Astrocyte (in vitro differentiated cells and primary cell): ENCODE measurements around the gene KDSR. TPM values are rescaled to one million over a fixed set of nuclear protein-coding genes. Genes with fewer than 3 reads are reported as not detected.

Experiments
- DNase-seq: peaks from one replicate; pipeline ENCODE4 v3.0.0-alpha.2; 2010; ENCODE audit warnings: low read depth
- FAIRE-seq: peaks from 2 replicates; lab custom pipeline; 2011; peaks lifted over from hg19 to GRCh38; lab: Jason Lieb, UNC
- H2AFZ ChIP-seq: 2 replicates; pipeline ENCODE4 v1.6.0; 2012; ENCODE audit warnings: low read depth, low read length, inconsistent platforms
- H3K27ac ChIP-seq: 2 replicates; pipeline ENCODE4 v1.5.1; 2011; ENCODE audit warnings: low read depth, low read length, inconsistent platforms
- H3K27me3 ChIP-seq: 2 replicates; pipeline ENCODE4 v1.6.0; 2011; ENCODE audit warnings: low read length, inconsistent platforms; ENCODE audit not compliant: insufficient read depth
- H3K36me3 ChIP-seq: 2 replicates; pipeline ENCODE4 v1.5.1; 2011; ENCODE audit warnings: low read length, inconsistent platforms; ENCODE audit not compliant: insufficient read depth
- H3K4me1 ChIP-seq: 2 replicates; pipeline ENCODE4 v1.5.1; 2011; ENCODE audit warnings: low read length, inconsistent platforms; ENCODE audit not compliant: insufficient read depth
- H3K4me2 ChIP-seq: 2 replicates; pipeline ENCODE4 v1.6.0; 2012; ENCODE audit warnings: low read length, inconsistent platforms
- H3K4me3 ChIP-seq: 2 replicates; pipeline ENCODE4 v1.5.1; 2011; ENCODE audit warnings: low read depth, mild to moderate bottlenecking, low read length, inconsistent platforms; ENCODE audit not compliant: insufficient read depth
- H3K79me2 ChIP-seq: 2 replicates; pipeline ENCODE4 v1.6.0; 2012; ENCODE audit warnings: mild to moderate bottlenecking, low read length, inconsistent platforms; ENCODE audit not compliant: insufficient read depth
- H3K9ac ChIP-seq: 2 replicates; pipeline ENCODE4 v1.6.0; 2012; ENCODE audit warnings: mild to moderate bottlenecking, low read length, inconsistent platforms
- H3K9me3 ChIP-seq: 2 replicates; pipeline ENCODE4 v1.5.1; 2012; ENCODE audit warnings: low read depth, mild to moderate bottlenecking, low read length, inconsistent platforms; ENCODE audit not compliant: insufficient read depth
- H4K20me1 ChIP-seq: 2 replicates; pipeline ENCODE4 v1.6.0; 2012; ENCODE audit warnings: low read length, inconsistent platforms; ENCODE audit not compliant: insufficient read depth
- H3K27ac Mint-ChIP-seq: one replicate; pipeline ENCODE4 v1.8.0; 2021; ENCODE audit warnings: mild to moderate bottlenecking, mixed read lengths; ENCODE audit not compliant: unreplicated experiment
- H3K27me3 Mint-ChIP-seq: one replicate; pipeline ENCODE4 v1.8.0; 2021; ENCODE audit warnings: low read depth, mixed read lengths; ENCODE audit not compliant: unreplicated experiment
- H3K36me3 Mint-ChIP-seq: one replicate; pipeline ENCODE4 v1.8.0; 2021; ENCODE audit warnings: low read depth, mixed read lengths; ENCODE audit not compliant: unreplicated experiment
- H3K4me1 Mint-ChIP-seq: one replicate; pipeline ENCODE4 v1.8.0; 2021; ENCODE audit warnings: low read depth, mixed read lengths; ENCODE audit not compliant: unreplicated experiment
- H3K4me3 Mint-ChIP-seq: one replicate; pipeline ENCODE4 v1.8.0; 2021; ENCODE audit warnings: mild to moderate bottlenecking, moderate library complexity, mixed read lengths; ENCODE audit not compliant: unreplicated experiment
- H3K9me3 Mint-ChIP-seq: one replicate; pipeline ENCODE4 v1.8.0; 2021; ENCODE audit warnings: mild to moderate bottlenecking, mixed read lengths; ENCODE audit not compliant: unreplicated experiment
- EZH2 ChIP-seq: IDR thresholded peaks from 2 replicates; pipeline ENCODE4 v1.6.1; 2012; ENCODE audit warnings: mild to moderate bottlenecking, low read length, inconsistent platforms; ENCODE audit not compliant: insufficient read depth
- total RNA-seq: library from RNA; stranded (reverse); gene quantifications from 2 replicates; pipeline ENCODE4 v1.2.1, GENCODE V29; 2021
- TF ChIP-seq, protein P1 (sequence below): IDR thresholded peaks from 2 replicates; pipeline ENCODE4 v1.5.1; 2011; ENCODE audit warnings: low read depth, mild to moderate bottlenecking, inconsistent platforms, low read length, moderate library complexity; ENCODE audit not compliant: insufficient read depth

KDSR gene
- total RNA-seq, 1 donor from 2014 or later = 43.7 TPM

DNA sequence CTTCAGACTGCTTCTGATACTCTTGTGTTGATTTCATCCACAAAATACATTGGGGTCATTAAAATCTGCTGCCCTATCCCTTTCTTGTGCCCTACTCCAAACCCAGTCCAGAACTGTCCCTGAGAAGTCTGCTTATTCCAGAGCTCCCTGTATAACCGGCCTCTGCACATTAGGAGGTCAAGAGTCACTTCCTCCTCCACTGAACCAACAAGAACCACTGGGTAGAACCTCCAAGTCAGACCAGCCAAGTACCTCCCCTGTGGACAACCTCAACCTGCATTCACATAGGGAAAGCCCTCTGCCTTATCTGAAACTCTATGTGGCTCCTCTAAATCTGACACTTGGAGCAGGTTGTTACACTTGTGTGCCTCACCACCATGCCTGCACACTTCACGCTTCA is 22.1 kb downstream of the KDSR start:
- peaks cover 12% of the 10 kb centered on the region for H3K36me3 Mint-ChIP-seq
- H3K27ac Mint-ChIP-seq = no peak overlapping the region

DNA sequence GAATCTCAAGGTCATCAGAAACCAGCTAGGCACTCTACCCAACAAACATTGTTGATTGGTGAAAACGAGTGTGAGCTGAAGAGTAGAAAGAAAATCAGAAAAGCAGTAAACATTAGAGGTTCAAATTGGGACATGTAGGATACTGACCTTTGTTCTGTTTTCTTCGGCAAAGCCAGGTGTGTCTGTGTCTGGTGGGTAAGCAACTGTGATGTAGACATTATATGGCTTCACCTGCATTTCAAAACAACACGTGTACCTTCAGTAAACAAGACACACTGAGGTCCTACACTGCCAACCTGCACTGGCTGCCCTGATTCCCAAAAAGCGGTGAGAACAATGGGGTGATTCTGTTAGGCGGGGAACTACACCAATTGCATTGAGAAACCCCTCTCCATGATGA is 22.7 kb downstream of the KDSR start:
- H3K4me1 ChIP-seq = no peaks in the 10 kb centered on the region
- no peaks in the 10 kb centered on the region for H3K9me3 Mint-ChIP-seq

More for the DNA sequence above, 22.1 kb downstream of the KDSR start:
- DNase-seq = no peak
- no peak for TF ChIP-seq EZH2
- TF ChIP-seq, protein P1, sequence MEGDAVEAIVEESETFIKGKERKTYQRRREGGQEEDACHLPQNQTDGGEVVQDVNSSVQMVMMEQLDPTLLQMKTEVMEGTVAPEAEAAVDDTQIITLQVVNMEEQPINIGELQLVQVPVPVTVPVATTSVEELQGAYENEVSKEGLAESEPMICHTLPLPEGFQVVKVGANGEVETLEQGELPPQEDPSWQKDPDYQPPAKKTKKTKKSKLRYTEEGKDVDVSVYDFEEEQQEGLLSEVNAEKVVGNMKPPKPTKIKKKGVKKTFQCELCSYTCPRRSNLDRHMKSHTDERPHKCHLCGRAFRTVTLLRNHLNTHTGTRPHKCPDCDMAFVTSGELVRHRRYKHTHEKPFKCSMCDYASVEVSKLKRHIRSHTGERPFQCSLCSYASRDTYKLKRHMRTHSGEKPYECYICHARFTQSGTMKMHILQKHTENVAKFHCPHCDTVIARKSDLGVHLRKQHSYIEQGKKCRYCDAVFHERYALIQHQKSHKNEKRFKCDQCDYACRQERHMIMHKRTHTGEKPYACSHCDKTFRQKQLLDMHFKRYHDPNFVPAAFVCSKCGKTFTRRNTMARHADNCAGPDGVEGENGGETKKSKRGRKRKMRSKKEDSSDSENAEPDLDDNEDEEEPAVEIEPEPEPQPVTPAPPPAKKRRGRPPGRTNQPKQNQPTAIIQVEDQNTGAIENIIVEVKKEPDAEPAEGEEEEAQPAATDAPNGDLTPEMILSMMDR = no peak
- Histone ChIP-seq H2AFZ (no peak overlapping the region), H3K4me1 (no peaks in the 10 kb centered on the region), H3K27me3 (no peaks in the 10 kb centered on the region), H3K79me2 (peaks cover 2% of the 10 kb centered on the region), H3K9me3 (no peaks in the 10 kb centered on the region), H3K27ac (no peak overlapping the region), H3K4me2 (no peak overlapping the region), H3K36me3 (peaks cover 45% of the 10 kb centered on the region), H3K9ac (no peak overlapping the region), H4K20me1 (peaks cover 13% of the 10 kb centered on the region), H3K4me3 (no peak overlapping the region)
- Mint-ChIP-seq H3K9me3 (no peaks in the 10 kb centered on the region), H3K4me1 (no peaks in the 10 kb centered on the region), H3K27me3 (no peaks in the 10 kb centered on the region), H3K4me3 (no peak overlapping the region)
- FAIRE-seq = no peak

DNA sequence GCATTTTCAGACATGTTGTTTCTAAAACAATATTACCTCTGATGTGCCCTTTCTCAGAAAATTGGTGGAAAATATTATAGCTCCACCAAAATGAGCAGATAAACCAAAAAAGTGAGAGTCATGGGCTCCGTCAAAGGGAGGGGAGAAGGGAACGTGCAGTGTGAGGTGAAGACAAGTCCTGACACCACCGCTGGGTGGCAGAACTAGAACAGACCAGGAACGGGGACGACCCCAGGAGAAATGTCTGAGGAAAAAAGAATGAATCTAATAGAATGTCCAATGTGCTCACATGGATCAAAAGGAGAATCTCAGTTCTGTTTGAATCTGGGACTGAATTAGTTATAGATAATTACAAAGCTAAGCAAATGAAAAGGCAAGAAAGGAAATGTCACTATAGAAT is 24.8 kb downstream of the KDSR start:
- H3K9me3 ChIP-seq = no peaks in the 10 kb centered on the region
- peak overlapping the region; percentile 24 for H3K27ac Mint-ChIP-seq
- H3K27me3 Mint-ChIP-seq = no peaks in the 10 kb centered on the region
- no peaks in the 10 kb centered on the region for H3K27me3 ChIP-seq
- peaks cover 9% of the 10 kb centered on the region for H4K20me1 ChIP-seq
- no peaks in the 10 kb centered on the region for H3K4me1 ChIP-seq
- no peaks in the 10 kb centered on the region for H3K9me3 Mint-ChIP-seq
- no peak for DNase-seq
- peaks cover 37% of the 10 kb centered on the region for H3K36me3 ChIP-seq
- peaks cover 12% of the 10 kb centered on the region for H3K36me3 Mint-ChIP-seq
- H3K4me1 Mint-ChIP-seq = no peaks in the 10 kb centered on the region
- no peak overlapping the region for H3K4me2 ChIP-seq
- no peak overlapping the region for H3K27ac ChIP-seq
- H3K4me3 Mint-ChIP-seq = no peak overlapping the region
- no peak overlapping the region for H2AFZ ChIP-seq
- FAIRE-seq = no peak
- TF ChIP-seq, protein P1 = peak; percentile 39
- no peak for TF ChIP-seq EZH2
- peaks cover 2% of the 10 kb centered on the region for H3K79me2 ChIP-seq
- no peak overlapping the region for H3K9ac ChIP-seq
- no peak overlapping the region for H3K4me3 ChIP-seq

More for the DNA sequence above, 22.7 kb downstream of the KDSR start:
- no peaks in the 10 kb centered on the region for H3K27me3 ChIP-seq
- TF ChIP-seq, protein P1 = no peak
- TF ChIP-seq EZH2 = no peak
- Mint-ChIP-seq H3K4me1 (no peaks in the 10 kb centered on the region), H3K36me3 (peaks cover 12% of the 10 kb centered on the region), H3K4me3 (no peak overlapping the region), H3K27ac (no peak overlapping the region), H3K27me3 (no peaks in the 10 kb centered on the region)
- no peak for DNase-seq
- H3K4me3 ChIP-seq = no peak overlapping the region
- H3K79me2 ChIP-seq = peaks cover 2% of the 10 kb centered on the region
- peaks cover 39% of the 10 kb centered on the region for H3K36me3 ChIP-seq
- peaks cover 13% of the 10 kb centered on the region for H4K20me1 ChIP-seq
- no peak overlapping the region for H2AFZ ChIP-seq
- H3K4me2 ChIP-seq = no peak overlapping the region
- H3K27ac ChIP-seq = no peak overlapping the region
- H3K9ac ChIP-seq = no peak overlapping the region
- no peak for FAIRE-seq
- H3K9me3 ChIP-seq = no peaks in the 10 kb centered on the region
